H7 (cell line): Measurements from ENCODE around the gene MED15. TPM values are rescaled to one million over a fixed set of nuclear protein-coding genes. Genes with fewer than 3 reads are reported as not detected.

Experiments
- DNase-seq: peaks from one replicate; pipeline ENCODE4 v3.0.0; 2012
- H3K27me3 ChIP-seq: 2 replicates; pipeline ENCODE4 v1.6.0; 2011; ENCODE audit warnings: mild to moderate bottlenecking, low read length; ENCODE audit not compliant: control insufficient read depth, insufficient read depth
- H3K36me3 ChIP-seq: replicated peaks from 2 replicates; pipeline ENCODE4 v1.5.1; 2011; ENCODE audit warnings: low read length; ENCODE audit not compliant: control insufficient read depth, insufficient read depth
- H3K4me3 ChIP-seq: 2 replicates; pipeline ENCODE4 v1.5.1; 2011; ENCODE audit warnings: low read depth, mild to moderate bottlenecking, control low read depth, low read length, moderate library complexity; ENCODE audit not compliant: insufficient read depth
- total RNA-seq: library from RNA; depleted of rRNA; stranded (reverse); fragments of >200 nt; shearing (Covaris generic); gene quantifications from 2 replicates; pipeline ENCODE4 v1.2.3, GENCODE V29; 2014

Gene MED15
- total RNA-seq, 1 experiment from 2014 or later, result 24.4 TPM

- Histone ChIP-seq H3K4me3 (no peak overlapping the region), H3K27me3 (no peaks in the 10 kb centered on the region), H3K36me3 (no peaks in the 10 kb centered on the region)
- peak; percentile 19 for DNase-seq
Measured at GRCh38 chr22:20602609-20603164, 95.3 kb downstream of the MED15 start.

- H3K4me3 ChIP-seq, result no peak overlapping the region
- no peaks in the 10 kb centered on the region for H3K36me3 ChIP-seq
- H3K27me3 ChIP-seq, result no peaks in the 10 kb centered on the region
- DNase-seq, result peak; percentile 27
Measured at GRCh38 chr22:20604092-20604747, 96.8 kb downstream of the MED15 start.

- H3K4me3 ChIP-seq, result no peak overlapping the region
- no peaks in the 10 kb centered on the region for H3K36me3 ChIP-seq
- peak; percentile 37 for DNase-seq
- H3K27me3 ChIP-seq, result no peaks in the 10 kb centered on the region
Measured at GRCh38 chr22:20604776-20605221, 97.4 kb downstream of the MED15 start.

GRCh38 chr22:20605328-20605727 is 97.9 kb downstream of the MED15 start:
- Histone ChIP-seq H3K4me3 (no peak overlapping the region), H3K27me3 (no peaks in the 10 kb centered on the region), H3K36me3 (no peaks in the 10 kb centered on the region)
- no peak for DNase-seq

GRCh38 chr22:20606041-20606783 is 98.8 kb downstream of the MED15 start:
- Histone ChIP-seq H3K36me3 (no peaks in the 10 kb centered on the region), H3K4me3 (no peak overlapping the region), H3K27me3 (no peaks in the 10 kb centered on the region)
- DNase-seq, result peak; percentile 95

GRCh38 chr22:20606784-20607128 is 99.3 kb downstream of the MED15 start:
- Histone ChIP-seq H3K27me3 (no peaks in the 10 kb centered on the region), H3K4me3 (no peak overlapping the region), H3K36me3 (no peaks in the 10 kb centered on the region)
- DNase-seq, result no peak

- Histone ChIP-seq H3K27me3 (no peaks in the 10 kb centered on the region), H3K36me3 (no peaks in the 10 kb centered on the region), H3K4me3 (no peak overlapping the region)
- DNase-seq, result peak; percentile 77
Measured at GRCh38 chr22:20607157-20607907, 99.9 kb downstream of the MED15 start.

GRCh38 chr22:20610243-20610686 is 102.9 kb downstream of the MED15 start:
- Histone ChIP-seq H3K36me3 (no peaks in the 10 kb centered on the region), H3K4me3 (no peak overlapping the region), H3K27me3 (no peaks in the 10 kb centered on the region)
- DNase-seq, result peak; percentile 19

GRCh38 chr22:20610757-20611156 is 103.3 kb downstream of the MED15 start:
- Histone ChIP-seq H3K36me3 (no peaks in the 10 kb centered on the region), H3K27me3 (no peaks in the 10 kb centered on the region), H3K4me3 (no peak overlapping the region)
- DNase-seq, result peak; percentile 30

- H3K4me3 ChIP-seq, result no peak overlapping the region
- H3K36me3 ChIP-seq, result no peaks in the 10 kb centered on the region
- no peaks in the 10 kb centered on the region for H3K27me3 ChIP-seq
- peak; percentile 39 for DNase-seq
Measured at GRCh38 chr22:20611418-20611817, 104.0 kb downstream of the MED15 start.

- H3K4me3 ChIP-seq, result no peak overlapping the region
- H3K27me3 ChIP-seq, result no peaks in the 10 kb centered on the region
- H3K36me3 ChIP-seq, result no peaks in the 10 kb centered on the region
- no peak for DNase-seq
Measured at GRCh38 chr22:20613301-20613700, 105.9 kb downstream of the MED15 start.

- Histone ChIP-seq H3K4me3 (no peak overlapping the region), H3K36me3 (no peaks in the 10 kb centered on the region), H3K27me3 (no peaks in the 10 kb centered on the region)
- DNase-seq, result no peak
Measured at GRCh38 chr22:20615021-20615420, 107.6 kb downstream of the MED15 start.

GRCh38 chr22:20615533-20616450 is 108.4 kb downstream of the MED15 start:
- H3K27me3 ChIP-seq, result no peaks in the 10 kb centered on the region
- no peak for DNase-seq
- H3K36me3 ChIP-seq, result no peaks in the 10 kb centered on the region
- no peak overlapping the region for H3K4me3 ChIP-seq
